ENCODE results near the gene TBC1D20. TPM values are rescaled to one million over a fixed set of nuclear protein-coding genes. Genes with fewer than 3 reads are reported as not detected.
A peak's percentile ranks its signal among the peaks of the same experiment; 100 is the strongest.
"Not testable (repeated sequence)": the region's sequence is repeated elsewhere in the genome, so short reads cannot be mapped to it uniquely, and the experiment has no call there.

The TBC1D20 gene, protein sequence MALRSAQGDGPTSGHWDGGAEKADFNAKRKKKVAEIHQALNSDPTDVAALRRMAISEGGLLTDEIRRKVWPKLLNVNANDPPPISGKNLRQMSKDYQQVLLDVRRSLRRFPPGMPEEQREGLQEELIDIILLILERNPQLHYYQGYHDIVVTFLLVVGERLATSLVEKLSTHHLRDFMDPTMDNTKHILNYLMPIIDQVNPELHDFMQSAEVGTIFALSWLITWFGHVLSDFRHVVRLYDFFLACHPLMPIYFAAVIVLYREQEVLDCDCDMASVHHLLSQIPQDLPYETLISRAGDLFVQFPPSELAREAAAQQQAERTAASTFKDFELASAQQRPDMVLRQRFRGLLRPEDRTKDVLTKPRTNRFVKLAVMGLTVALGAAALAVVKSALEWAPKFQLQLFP
- 20.9 TPM for total RNA-seq (ENCODE audit: insufficient read depth, low replicate concordance)

DNA sequence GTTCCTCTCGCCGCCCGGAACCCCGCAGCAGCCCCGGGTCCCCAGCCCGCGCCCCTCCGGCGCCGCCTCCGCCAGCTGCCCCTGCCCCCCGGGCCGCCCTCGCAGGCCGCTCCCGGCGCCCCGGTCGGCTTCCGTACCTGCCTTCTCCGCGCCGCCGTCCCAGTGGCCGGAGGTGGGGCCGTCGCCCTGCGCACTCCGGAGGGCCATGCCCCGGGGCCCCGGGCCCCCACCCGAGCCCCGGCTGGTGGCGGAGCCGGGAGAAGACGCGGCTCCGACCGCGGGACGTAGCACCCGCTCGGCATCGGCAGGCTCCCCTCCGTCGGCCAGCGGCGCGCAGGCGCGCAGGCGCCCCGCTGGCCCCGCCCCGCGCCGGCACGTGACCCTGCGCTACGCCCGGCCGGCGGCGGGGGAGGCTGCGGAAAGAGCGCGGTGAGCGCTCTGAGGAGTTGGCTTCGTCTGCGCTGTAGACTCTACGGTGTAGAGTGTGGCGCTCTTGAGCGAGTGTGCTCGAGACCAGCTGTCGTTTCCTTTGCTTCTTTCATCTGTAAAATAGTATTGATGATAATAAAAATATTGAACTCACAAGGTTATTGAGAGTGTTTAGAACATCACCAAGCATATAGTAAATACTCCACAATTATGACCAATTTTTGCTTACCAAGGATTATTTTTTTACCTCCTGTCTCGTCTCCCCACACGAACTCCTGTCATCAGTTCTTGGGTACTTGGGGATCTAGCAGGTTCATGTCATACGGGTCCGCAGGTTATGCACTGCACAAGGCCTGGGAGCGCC is at the start of gene TBC1D20:
TSS of gene TBC1D20 (minus strand) at position 335 of the 793 bp plus-strand sequence. CDS start at position 207, 128 bp downstream.
- peak; percentile 93 for DNase-seq (ENCODE audit: low spot score)

DNA sequence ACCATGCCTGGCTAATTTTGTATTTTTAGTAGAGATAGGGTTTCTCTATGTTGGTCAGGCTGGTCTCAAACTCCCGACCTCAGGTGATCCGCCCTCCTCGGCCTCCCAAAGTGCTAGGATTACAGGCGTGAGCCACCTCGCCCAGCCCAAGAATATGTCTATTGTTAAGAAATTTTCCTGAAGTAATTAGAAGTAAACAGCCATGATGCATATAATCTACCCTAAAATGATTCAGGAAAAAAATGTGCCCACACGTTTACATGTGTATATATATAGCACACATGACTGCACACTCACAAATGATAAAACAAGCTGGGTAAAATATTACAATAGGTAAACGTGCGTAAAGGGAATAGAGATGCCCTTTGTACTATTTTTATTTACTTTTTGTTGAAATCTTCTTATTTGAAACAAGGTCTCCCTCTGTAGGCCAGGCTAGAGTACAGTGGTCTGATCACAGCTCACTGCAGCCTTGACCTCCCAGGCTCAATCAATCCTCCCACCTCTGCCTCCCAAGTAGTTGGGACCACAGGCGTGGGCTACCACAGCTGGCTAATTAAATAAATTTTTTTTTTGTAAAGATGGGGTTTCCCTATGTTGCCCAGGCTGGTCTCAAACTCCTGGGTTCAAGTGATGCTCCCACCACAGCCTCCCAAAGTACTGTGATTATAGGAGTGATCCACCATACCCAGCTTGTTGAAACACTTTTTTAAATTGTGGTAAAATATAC is 48.2 kb upstream of the TBC1D20 start:
- not testable (repeated sequence) for DNase-seq (ENCODE audit: low spot score)

DNA sequence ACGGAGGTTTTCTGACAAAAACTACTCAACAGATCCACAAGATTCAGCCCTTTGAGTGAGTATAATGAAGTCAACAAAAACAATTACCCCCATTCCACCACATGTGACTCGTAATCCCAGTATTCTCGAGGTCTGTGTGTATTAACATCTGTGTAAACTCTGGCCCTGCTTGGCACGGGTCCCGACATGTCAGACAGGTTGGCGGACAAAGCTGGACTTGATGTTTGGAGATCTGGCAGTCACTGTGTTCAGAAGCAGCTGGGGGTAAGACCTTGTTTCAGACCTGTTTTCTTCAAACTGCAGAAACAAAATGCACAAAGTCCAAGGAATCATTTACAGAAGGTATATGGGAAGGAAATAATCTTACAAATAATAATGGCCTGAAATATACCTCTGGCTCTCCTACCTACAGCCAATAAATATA is 46.0 kb upstream of the TBC1D20 start:
- DNase-seq (ENCODE audit: low spot score): not testable (repeated sequence)

DNA sequence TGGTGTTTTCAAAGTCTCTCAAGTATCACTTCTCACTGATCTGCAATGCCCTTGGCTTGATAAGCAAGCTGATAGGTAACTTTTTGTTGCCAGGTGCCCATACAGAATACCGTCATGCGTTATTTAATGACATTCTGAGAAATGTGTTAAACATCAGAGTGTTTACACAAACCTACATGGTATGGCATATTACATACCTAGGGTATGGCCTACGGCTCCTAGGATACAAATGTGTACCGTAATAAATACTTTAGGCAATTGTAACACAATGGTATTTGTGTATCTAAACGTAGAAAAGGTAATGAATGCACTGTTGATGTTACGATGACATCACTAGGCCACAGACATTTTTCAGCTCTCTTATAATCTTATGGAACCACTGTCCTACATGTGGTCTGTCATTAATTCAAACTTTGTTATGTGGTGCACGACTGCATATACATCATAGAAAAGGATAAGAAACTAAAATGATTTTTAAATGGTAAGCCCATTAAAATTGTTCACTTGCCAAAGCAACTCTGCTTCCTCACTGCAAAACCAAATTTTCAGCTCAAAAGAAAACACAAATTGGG is 45.5 kb upstream of the TBC1D20 start:
- no peak for DNase-seq (ENCODE audit: low spot score)

DNA sequence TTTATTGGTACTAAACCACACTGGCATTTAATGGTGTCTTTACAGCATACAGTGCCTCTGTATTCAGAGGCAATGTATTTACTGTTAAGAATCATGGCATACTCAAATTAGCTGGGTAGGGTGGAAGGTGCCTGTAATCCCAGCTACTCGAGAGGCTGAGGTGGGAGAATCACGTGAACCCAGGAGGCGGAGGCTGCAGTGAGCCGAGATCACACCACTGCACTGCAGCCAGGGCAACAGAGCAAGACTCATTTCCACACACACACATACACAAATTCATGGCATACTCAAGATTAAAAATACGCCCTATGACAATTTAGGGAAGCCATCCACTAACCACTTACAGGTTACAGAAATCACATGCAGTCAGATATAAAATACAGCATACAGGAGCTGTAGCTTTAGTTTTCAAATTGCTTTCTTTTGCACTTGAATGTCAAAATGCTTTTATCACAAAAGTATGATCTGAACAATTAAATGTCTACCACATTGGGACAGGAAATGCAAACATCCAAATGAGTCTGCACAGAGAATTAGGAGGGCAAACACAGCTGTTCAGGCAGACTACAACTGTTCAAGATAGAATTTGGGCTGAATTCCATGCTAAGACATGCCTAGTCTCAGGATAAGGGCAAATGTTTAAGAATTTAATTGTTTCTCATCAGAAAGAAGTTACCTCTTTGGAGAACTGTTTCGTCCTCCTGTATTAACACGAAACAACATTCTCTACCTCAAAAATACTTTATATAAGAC is 44.8 kb upstream of the TBC1D20 start:
- DNase-seq (ENCODE audit: low spot score): no peak

DNA sequence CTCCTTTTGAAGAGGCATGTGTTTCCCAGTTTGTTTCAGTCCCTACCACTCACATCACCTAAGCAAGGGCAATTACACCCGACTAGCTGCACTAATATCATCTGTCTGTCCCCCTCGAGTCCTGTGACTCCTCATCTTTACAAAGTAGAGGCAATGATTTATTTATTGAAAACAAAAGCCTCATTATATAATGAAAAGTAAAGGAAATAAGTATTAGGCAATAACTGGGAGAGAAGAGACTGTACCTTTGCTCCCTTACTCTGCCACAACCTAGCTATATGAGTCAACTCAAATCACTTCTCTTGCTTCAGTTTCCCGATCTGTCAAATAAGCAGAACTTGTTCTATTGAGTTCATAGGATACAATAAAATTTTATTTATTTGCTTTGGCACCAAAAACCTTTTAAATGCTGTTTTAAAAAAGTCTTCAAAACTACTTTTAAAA is 42.3 kb upstream of the TBC1D20 start:
- DNase-seq (ENCODE audit: low spot score): no peak

DNA sequence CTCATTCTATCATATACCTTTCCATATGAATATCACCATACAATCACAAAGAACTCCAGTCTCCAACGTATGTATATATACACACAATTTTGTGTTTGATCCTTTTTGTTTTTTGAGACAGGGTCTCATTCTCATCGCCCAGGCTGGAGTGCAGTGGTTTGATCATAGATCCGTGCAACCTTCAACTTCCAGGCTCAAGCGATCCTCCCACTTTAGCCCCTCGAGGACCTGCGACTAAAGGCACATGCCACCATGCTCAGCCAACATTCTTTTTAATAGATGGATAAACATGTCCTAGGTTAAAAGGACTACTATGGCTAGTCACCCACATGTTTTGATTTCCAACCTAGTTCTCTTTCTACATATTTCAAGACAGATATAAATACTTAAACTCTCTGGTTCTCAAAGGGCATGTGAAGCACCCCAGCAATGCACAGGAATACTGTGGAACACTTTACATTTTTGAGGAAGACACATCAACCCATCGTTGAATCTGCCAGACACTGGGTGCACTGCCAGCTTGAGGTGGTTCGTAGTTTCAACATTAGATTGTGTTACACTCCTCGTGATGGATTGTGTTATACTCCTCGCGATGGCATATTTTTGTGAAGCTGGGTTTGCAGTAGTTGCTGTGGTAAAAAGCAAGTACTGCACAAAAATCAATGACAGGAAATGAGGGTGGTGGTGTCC is 40.9 kb upstream of the TBC1D20 start:
- DNase-seq (ENCODE audit: low spot score): no peak

DNA sequence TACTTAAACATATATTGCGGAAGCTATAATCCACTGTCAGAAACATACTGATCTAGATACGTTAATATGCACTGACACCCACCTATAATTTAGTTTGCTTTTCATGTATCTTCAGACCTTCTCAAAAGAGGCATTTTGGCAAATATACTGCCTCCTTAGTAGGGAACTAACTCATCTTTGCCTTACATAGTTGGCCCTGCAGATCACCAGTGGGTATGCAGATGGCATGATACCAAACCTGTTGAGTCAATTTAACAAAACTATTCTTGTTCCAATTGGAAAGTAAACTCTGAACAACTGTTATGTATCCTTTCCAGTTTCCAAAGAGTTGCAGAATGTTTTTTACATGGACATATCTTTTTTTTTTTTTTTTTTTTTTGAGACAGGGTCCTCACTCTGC is 35.6 kb upstream of the TBC1D20 start:
- DNase-seq (ENCODE audit: low spot score): no peak

DNA sequence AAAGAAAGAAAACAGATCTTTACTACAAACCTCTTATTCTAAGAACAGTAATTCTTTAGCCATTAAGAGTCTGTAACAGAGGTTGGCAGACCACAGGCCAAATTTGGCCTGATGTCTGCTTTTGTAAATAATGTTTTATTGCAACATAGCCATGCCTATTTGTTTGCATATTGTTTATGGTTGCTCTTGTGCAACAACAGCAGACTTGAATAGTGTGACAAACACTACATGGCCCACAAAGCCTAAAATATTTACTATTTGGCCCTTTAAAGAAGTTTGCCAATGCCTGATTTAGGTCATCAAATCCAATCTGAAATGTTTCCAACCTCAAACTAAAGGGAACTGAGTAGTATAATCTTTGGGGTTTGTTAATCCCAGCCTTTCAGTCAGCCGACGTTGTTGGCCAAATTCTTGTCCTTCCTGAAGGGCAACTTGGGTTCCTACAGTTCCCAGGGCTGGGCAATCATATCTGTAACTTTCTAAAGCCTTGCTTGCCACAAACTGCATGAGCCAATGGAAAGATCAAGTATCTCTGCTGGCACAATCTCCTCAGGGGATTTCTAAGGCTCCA is 33.9 kb upstream of the TBC1D20 start:
- DNase-seq (ENCODE audit: low spot score): no peak

DNA sequence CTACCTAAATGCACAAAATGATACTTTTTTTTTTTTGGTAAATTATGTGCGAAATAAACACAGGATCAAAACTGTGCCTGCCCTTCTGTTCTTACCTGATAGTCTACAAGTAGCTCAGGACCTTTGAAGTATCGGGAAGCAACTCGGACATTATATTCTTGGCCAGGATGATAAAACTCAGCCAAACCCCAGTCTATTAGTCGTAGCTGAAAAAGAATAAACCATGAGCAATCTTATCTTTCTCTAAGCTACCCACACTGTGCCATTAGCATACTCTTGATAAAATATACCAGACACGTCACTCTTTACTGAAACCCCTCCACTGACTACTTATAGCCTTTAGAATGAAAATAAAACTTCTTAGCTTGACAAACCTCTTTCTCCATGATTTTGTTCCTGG is 29.8 kb upstream of the TBC1D20 start:
- no peak for DNase-seq (ENCODE audit: low spot score)

DNA sequence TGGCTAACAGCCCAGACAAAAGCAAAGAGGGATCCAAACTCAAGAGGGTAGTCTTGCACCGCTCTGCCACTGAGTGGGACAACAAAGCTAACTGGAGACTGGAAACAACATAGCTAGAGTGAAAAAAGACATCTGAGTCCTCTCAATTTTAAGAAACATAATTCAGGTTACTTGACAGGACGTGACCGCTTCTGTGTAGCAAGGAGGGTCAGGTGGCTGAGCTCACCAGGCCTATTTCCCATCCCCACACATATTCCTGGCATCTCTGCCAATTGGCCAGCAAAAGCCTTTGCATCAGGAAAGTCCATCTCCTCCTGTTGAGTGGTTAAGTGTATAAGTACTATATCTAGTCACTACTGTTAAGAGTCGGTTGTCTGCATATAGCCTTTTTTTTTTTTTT is 25.3 kb upstream of the TBC1D20 start:
- DNase-seq (ENCODE audit: low spot score): no peak

DNA sequence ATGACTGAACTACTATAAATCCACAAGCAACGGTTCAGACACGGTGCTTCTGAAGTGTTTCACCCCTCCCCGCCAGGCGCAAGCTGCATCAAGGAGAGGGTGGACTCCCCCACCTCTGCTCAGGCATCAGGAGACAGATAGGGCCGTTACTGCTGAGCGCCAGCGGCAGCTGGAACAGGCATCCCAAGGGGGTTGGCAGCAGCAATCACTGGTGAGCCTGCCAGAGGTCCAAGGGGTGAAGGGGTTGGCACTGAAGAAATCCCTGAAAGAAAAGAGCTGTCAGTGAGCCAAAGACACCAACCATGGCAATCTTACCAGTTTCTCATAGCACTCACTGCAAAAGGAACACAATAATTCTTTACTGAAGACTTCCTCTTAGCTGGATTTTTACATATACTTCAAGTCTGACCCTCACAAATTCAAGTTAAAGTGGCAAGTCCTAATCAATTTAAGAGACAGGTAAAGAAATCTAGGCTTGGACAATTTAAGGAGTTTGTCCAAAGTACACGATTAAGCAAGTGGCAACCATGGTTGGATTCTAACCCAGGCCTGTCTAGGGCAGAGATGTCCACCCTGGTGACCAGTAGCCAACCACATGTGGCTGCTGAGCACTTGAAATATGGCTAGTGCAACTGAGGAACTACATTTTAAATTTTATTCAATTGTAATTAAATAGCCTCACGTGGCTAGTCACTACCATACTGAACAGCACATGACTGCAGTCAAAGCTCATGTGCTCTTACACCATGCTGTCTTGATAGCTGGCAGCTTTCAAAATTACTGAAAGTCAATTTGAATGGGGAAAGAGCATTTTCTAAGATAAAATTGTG is 21.7 kb upstream of the TBC1D20 start:
- DNase-seq (ENCODE audit: low spot score): no peak

DNA sequence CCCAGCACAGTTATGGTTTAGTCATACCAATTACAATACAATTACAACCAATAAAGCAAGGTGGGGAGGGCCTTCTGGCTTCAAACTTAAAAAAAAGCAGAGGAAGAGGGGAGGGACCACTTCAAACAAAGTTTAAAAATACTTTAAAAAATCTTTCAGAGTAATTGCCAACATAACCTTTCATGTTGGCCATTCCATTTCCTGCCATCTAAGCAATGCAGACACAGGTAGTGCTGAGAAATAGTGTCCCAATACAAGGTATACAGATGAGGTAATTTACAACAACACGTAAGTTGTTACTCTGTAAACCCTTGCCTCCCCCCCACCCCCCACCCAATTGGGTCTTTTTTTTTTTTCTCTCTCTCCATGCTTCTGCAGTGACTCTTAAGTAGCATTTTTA is 18.8 kb upstream of the TBC1D20 start:
- no peak for DNase-seq (ENCODE audit: low spot score)

DNA sequence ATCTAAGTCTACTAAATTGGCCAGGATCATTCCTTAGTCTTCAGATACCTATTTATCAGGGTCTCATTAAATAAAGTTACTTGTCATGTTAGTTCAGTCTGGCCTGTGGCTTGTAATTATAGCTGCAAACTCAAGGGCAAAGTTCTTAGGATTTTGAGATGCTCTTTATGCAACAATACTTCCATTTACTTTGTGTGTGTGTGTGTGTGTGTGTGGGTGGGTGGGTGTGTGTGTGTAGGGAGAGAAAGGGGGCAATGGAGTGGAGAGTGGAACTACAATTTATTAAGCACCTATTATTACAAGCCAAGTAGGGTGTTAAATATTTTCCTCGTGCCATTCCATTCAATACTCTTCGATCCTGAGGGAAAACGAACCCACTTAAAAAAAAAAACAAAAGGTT is 17.7 kb upstream of the TBC1D20 start:
- DNase-seq (ENCODE audit: low spot score): no peak

DNA sequence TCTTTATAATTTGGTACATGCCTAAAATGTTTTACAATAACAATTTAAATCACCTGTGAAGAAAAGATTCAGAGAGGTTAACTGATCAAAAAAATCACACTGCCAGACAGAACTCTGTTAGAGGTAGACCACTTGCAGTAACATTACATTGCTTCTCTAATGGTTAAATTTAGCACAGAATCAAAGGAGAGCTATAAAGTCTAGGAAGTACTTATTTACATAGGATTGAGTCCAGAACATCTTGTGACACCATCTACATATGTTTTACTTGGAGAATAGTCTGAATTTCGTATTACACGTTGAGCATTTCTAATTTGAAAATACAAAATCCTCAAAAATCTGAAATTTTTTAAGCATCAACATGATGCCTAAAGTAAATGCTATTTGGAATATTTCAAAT is 17.2 kb upstream of the TBC1D20 start:
- DNase-seq (ENCODE audit: low spot score): no peak

DNA sequence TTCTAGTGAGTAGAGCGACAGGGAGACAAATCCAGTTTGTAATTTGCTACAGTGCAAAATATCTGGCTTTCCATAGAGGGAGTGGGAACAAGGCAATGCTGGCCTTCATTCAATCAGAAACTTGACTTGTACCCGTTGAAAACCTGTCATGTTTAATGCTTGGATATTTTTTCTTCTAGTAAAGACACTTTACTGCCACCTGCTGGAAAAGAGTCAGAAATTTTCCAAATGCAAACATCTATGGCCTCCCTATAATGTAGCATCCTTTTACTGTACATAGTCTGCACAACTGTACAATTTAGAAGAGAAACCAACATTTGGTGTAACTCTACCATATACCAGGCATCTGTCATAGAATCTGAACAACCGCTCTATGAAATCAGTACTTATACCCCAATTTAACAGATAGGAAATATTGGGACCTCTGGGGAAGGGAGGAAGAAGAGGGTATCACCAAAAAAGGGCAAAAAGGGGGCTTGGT is 16.7 kb upstream of the TBC1D20 start:
- DNase-seq (ENCODE audit: low spot score): peak; percentile 79

DNA sequence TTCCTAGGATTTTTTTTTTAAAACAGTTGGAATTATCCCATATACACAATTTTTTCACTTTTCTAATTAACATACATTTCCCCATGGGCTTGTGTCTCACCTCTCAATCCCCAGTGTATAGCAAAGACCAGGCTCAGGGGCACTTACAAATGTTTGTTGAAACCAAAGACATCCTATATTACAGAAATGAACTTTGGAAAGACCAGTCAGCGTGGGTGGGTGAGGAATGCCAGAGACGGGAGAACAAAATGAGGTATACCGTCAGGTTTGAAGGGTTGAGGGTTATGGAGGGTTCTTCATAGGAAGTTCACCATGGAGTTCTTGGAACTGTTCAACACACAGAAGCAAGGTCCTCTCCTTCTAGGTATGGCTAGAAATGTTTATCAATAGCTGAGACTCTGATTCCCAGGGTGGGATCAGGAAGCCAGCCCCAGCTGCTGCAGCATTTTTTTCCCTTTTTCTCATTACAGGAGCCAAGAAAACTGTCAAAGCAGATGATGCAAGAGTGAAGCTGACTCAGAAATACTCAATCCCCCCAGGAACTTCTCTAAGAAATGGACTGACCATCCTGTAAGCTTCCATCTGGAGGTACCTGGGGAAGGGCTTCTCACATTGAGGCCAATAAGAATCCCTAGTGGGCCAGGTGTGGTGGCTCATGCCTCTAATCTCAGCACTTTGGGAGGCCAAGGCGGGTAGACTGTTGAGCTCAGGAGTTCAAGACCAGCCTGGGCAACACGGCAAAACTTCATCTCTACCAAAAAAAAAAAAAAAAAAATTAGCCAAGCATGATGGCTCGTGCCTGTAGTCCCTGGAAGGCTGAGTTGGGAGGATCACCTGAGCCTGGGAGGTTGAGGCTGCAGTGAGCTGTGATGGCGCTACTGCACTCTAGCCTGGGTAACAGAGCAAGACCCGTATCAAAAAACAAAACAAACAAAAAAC is 15.9 kb upstream of the TBC1D20 start:
- DNase-seq (ENCODE audit: low spot score): no peak

Data from umbilical cord (tissue), 2 donors.